ENCODE data around the gene HACD3. TPM values are rescaled to one million over a fixed set of nuclear protein-coding genes. Genes with fewer than 3 reads are reported as not detected.
"Not testable (repeated sequence)": the region's sequence is repeated elsewhere in the genome, so short reads cannot be mapped to it uniquely, and the experiment has no call there.

The HACD3 gene
- total RNA-seq, 1 experiment from 2014 or later, result 157 TPM

DNA sequence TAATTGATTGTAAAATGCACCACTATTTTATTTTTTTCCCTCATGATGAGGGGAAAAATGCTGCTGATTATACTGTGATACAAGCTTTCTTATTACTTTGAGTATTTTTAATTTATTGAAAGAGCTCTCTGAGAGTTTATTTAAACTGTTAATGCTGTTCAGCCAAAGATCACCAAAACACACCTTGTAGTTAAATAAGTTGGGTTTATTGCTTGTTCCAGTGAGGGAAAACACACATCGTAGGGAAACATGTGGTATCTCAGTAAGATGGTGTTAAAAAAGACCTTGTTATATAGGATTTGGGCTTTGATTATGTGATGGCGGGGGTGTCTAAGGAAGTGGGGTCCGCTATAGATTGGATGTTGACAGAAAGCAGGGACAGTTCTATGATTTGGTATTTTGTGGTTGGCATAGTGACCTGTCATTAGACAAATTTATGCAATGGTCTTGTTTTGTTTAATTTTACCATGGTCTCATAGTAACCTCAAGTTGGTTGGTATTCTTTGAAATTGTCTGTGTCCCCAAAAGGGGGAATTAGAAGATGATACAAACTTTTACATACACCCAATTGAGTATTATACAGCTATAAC lies 11.1 kb downstream of the HACD3 start:
- ChIA-PET POLR2A (ENCODE audit: low non-redundant PET) (no interaction called here), CTCF (no interaction called here)
- no peaks in the 10 kb centered on the region for H3K36me3 ChIP-seq (ENCODE audit: insufficient read depth, low read length, poor library complexity, severe bottlenecking)
- no peak for DNase-seq (ENCODE audit: low spot score)
- no TSS peak for BruUV-seq (replicated peaks)
- TF ChIP-seq, protein P1, sequence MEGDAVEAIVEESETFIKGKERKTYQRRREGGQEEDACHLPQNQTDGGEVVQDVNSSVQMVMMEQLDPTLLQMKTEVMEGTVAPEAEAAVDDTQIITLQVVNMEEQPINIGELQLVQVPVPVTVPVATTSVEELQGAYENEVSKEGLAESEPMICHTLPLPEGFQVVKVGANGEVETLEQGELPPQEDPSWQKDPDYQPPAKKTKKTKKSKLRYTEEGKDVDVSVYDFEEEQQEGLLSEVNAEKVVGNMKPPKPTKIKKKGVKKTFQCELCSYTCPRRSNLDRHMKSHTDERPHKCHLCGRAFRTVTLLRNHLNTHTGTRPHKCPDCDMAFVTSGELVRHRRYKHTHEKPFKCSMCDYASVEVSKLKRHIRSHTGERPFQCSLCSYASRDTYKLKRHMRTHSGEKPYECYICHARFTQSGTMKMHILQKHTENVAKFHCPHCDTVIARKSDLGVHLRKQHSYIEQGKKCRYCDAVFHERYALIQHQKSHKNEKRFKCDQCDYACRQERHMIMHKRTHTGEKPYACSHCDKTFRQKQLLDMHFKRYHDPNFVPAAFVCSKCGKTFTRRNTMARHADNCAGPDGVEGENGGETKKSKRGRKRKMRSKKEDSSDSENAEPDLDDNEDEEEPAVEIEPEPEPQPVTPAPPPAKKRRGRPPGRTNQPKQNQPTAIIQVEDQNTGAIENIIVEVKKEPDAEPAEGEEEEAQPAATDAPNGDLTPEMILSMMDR (conservative IDR thresholded peaks at IDR 0.05; ENCODE audit: low read depth, low read length), result no peak
- no peak for TF ChIP-seq EZH2 (IDR thresholded peaks at IDR 0.05; ENCODE audit: borderline replicate concordance, low read depth, low read length, poor library complexity, severe bottlenecking)
- H3K27me3 ChIP-seq (replicated peaks; ENCODE audit: insufficient read depth, low read depth, low read length, poor library complexity), result no peaks in the 10 kb centered on the region
- no peaks in the 10 kb centered on the region for H3K4me1 ChIP-seq (ENCODE audit: insufficient read depth, low read length, poor library complexity, severe bottlenecking)
- no peak overlapping the region for H3K4me3 ChIP-seq (ENCODE audit: low read depth, low read length, poor library complexity, severe bottlenecking)
- intact Hi-C loops (cut with micrococcal nuclease; ENCODE audit: unreplicated experiment), result no loop called here
- H3K27ac ChIP-seq (ENCODE audit: low read depth, low read length, poor library complexity, severe bottlenecking), result no peak overlapping the region
- no peaks in the 10 kb centered on the region for H3K9me3 ChIP-seq (ENCODE audit: low read depth, low read length, poor library complexity, severe bottlenecking)

DNA sequence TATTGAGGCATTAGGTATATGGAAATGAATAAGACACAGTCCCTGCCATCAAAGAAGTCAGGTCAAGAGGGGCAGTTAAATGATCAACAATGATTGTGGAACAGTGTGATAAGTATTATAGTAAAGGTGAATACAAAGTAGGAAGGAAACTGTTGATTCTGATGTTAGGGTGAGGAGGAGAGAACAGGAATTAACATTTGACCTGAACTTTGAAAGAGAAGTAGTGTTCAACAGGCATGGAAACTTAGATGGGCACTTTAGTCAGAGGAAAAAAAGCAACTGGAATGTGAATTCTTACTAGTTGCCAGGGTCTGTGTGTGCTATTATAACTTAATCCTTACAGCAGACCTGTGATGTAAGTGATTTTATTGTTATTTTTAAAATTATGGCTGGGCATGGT lies 17.6 kb downstream of the HACD3 start:
- intact Hi-C loops (cut with micrococcal nuclease; ENCODE audit: unreplicated experiment), result no loop called here
- ChIA-PET POLR2A (ENCODE audit: low non-redundant PET) (no interaction called here), CTCF (no interaction called here)
- no peaks in the 10 kb centered on the region for H3K36me3 ChIP-seq (ENCODE audit: insufficient read depth, low read length, poor library complexity, severe bottlenecking)
- no peak for TF ChIP-seq EZH2 (IDR thresholded peaks at IDR 0.05; ENCODE audit: borderline replicate concordance, low read depth, low read length, poor library complexity, severe bottlenecking)
- TF ChIP-seq, protein P1 (conservative IDR thresholded peaks at IDR 0.05; ENCODE audit: low read depth, low read length), result no peak
- H3K27me3 ChIP-seq (replicated peaks; ENCODE audit: insufficient read depth, low read depth, low read length, poor library complexity), result no peaks in the 10 kb centered on the region
- BruUV-seq (replicated peaks), result no TSS peak
- H3K4me3 ChIP-seq (ENCODE audit: low read depth, low read length, poor library complexity, severe bottlenecking), result no peak overlapping the region
- no peaks in the 10 kb centered on the region for H3K4me1 ChIP-seq (ENCODE audit: insufficient read depth, low read length, poor library complexity, severe bottlenecking)
- no peaks in the 10 kb centered on the region for H3K9me3 ChIP-seq (ENCODE audit: low read depth, low read length, poor library complexity, severe bottlenecking)
- no peak overlapping the region for H3K27ac ChIP-seq (ENCODE audit: low read depth, low read length, poor library complexity, severe bottlenecking)
- DNase-seq (ENCODE audit: low spot score), result no peak

DNA sequence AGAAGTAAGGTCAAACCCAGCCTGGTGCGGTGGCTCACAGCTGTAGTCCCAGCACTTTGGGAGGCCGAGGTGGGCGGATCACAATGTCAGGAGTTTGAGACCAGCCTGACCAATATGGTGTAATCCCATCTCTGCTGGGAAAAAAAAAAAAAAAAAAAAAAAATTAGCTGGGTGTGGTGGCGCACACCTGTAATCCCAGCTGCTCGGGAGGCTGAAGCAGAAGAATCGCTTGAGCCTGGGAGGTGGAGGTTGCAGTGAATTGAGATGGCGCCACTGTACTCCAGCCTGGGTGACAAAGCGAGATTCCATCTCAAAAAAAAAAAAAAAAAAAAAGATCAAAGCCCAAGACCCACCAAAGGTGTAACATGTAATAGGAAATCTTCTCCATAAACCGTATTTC lies 19.0 kb downstream of the HACD3 start:
- DNase-seq (ENCODE audit: low spot score); H3K27ac ChIP-seq (ENCODE audit: low read depth, low read length, poor library complexity, severe bottlenecking); BruUV-seq (replicated peaks); intact Hi-C loops (cut with micrococcal nuclease; ENCODE audit: unreplicated experiment); H3K27me3 ChIP-seq (replicated peaks; ENCODE audit: insufficient read depth, low read depth, low read length, poor library complexity); H3K4me3 ChIP-seq (ENCODE audit: low read depth, low read length, poor library complexity, severe bottlenecking); H3K9me3 ChIP-seq (ENCODE audit: low read depth, low read length, poor library complexity, severe bottlenecking); CTCF ChIA-PET; H3K4me1 ChIP-seq (ENCODE audit: insufficient read depth, low read length, poor library complexity, severe bottlenecking): not testable (repeated sequence)
- H3K36me3 ChIP-seq (ENCODE audit: insufficient read depth, low read length, poor library complexity, severe bottlenecking), result peaks cover 11% of the 10 kb centered on the region
- POLR2A ChIA-PET (ENCODE audit: low non-redundant PET), result interaction anchor here (0.6 kb wide), 2 partner anchors 23 to 317 kb away, joined by 3 read pairs; no protein-coding TSS in a partner anchor

DNA sequence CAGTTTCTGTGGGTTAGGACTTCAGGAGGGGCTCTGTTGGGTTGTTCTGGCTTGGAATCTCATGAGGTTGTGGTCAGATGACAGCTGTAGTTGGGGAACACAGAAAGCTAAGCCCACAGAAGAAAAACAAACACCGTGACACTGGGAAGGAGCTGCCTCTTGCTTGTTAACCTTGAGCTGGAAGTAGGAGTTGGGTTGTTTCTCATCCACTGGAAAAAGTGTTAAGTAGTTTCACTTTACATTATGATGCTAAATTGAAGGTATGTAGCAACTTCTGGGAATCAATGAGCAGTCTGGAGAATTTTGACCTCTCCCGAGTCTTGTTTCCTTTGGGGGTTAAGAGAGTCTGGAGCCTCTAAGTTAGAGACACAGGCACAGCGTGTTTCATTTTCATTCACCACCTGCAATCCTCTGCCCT lies 20.4 kb downstream of the HACD3 start:
- Histone ChIP-seq H3K36me3 (ENCODE audit: insufficient read depth, low read length, poor library complexity, severe bottlenecking) (peaks cover 23% of the 10 kb centered on the region), H3K4me3 (ENCODE audit: low read depth, low read length, poor library complexity, severe bottlenecking) (no peak overlapping the region), H3K9me3 (ENCODE audit: low read depth, low read length, poor library complexity, severe bottlenecking) (no peaks in the 10 kb centered on the region), H3K27ac (ENCODE audit: low read depth, low read length, poor library complexity, severe bottlenecking) (no peak overlapping the region), H3K4me1 (ENCODE audit: insufficient read depth, low read length, poor library complexity, severe bottlenecking) (no peaks in the 10 kb centered on the region), H3K27me3 (replicated peaks; ENCODE audit: insufficient read depth, low read depth, low read length, poor library complexity) (no peaks in the 10 kb centered on the region)
- DNase-seq (ENCODE audit: low spot score), result no peak
- BruUV-seq (replicated peaks), result no TSS peak
- POLR2A ChIA-PET (ENCODE audit: low non-redundant PET), result no interaction called here
- CTCF ChIA-PET, result no interaction called here
- intact Hi-C loops (cut with micrococcal nuclease; ENCODE audit: unreplicated experiment), result no loop called here
- TF ChIP-seq EZH2 (IDR thresholded peaks at IDR 0.05; ENCODE audit: borderline replicate concordance, low read depth, low read length, poor library complexity, severe bottlenecking), result no peak
- TF ChIP-seq, protein P1 (conservative IDR thresholded peaks at IDR 0.05; ENCODE audit: low read depth, low read length), result no peak
